OCI-M2 (cell line): ENCODE data around the gene PROC.

Experiments
- DNase-seq: peaks from one replicate; lab custom pipeline; 2025; ENCODE audit not compliant: unreplicated experiment; lab: John Stamatoyannopoulos, UW

PROC gene

DNA sequence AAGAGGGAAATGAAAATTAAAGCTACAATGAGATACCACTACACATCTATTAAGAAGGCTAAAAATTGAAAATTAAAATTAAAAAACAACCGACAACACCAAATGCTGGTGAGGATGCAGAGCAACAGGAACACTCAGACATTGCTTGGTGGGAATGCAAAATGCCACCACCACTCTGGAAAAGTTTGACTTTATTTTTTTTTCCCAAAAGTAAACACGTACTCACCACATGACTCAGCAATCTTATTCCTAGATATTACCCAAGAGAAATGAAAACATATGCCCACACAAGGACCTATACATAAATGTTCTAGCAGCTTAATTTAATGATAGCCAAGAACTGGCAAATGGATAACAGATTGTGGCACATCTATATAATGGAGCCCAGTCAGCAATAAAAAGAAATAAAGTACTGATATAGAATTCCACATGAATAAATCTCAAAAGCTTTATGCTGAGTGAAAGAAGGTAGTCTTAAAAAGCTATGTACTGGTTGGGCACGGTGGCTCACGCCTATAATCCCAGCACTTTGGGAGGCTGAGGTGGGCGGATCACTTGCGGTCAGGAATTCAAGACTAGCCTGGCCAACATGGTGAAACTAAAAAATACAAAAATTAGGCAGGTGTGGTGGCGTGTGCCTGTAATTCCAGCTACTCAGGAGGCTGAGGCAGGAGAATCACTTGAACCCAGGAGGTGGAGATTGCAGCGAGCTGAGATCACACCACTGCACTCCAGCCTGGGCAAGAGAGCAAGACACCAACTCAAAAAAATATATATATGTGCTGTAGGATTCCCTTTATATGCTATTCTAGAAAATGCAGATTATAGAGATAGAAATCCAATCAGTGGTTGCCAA, 4.2 kb upstream of the PROC start:
- no peak for DNase-seq

DNA sequence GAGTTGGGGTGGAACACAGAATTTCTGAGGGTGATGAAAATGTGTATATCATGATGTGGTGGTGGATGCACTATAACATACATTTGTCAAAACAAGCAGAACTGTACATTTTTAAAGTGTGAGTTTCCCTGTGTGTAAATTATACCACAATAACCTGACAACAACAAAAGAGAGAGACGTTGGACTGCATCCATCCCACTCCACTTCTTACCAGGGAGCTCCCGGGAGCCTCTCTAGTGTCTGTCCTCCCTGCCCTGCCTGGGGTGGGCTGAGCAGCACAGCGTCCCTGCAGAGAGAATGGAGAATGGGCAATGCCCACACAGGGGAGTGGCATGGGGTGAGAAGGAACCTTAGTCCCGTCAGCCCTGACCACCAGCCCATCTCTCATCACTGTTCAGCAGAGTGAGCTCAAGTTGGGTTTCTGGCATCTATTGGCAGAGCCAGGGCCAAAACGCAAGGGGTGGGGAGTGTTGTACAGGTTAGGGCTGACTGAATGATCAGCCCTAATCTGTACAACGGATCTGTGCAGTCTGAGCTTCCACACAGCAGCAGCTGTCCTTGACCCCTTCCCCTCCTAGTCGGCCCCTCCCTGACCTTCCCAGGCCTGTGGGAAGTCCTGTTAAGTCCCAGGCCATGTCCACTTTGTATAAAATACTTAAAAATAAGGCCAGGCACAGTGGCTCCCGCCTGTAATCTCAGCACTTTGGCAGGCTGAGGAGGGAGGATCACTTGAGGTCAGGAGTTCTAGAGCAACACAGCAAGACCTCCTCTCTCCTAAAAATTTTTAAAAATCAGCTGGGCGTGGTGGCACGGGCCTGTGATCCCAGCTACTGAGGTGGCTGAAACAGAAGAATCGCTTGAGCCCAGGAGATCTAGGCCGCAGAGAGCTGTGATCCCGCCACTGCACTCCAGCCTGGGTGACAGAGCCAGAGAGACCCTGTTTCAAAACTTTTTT, 3.3 kb upstream of the PROC start:
- no peak for DNase-seq

DNA sequence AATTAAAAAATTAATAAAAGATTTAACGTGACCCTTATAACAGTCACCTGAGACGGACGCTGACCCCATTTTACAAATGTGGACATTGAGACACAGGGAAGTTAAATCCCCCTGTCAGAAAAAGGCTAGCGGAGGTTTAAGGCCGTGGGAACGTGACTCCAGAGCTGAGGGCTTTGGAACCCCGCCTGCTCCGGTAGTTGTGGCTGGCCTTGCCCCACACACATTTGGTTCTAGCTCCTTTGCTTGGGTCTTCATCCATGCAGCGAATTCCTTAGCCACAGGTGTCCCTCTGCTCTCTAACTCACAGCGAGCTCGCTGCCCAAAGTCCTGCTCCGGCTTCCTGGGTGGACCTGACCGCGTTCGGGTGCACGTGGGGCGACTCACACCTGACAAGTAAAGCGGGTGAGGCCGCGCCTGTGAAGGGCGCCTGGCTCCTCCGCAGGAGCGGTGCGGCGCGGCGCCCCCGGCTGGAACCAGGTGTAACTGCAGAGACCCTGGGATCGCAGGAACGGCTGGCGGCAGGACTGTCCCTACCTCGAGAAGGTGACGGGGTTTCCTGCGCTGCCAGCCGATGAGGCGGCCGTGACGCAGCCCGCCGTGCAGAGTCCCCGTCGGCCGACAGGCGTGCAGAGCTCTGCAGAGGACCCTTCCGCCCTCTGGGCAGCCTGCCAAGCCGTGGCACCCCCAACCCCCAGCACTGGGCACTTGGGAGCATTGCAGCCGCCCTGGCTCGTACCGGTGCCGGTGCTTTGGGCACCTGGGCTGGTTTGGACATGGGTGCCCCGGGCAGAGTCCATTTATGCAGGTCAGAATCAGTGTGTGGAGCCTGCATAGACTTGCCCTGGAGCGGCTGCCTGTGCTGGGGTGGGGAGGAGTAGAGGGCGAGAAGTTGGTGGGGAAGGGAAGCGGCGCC, 2.4 kb upstream of the PROC start:
- DNase-seq: no peak

DNA sequence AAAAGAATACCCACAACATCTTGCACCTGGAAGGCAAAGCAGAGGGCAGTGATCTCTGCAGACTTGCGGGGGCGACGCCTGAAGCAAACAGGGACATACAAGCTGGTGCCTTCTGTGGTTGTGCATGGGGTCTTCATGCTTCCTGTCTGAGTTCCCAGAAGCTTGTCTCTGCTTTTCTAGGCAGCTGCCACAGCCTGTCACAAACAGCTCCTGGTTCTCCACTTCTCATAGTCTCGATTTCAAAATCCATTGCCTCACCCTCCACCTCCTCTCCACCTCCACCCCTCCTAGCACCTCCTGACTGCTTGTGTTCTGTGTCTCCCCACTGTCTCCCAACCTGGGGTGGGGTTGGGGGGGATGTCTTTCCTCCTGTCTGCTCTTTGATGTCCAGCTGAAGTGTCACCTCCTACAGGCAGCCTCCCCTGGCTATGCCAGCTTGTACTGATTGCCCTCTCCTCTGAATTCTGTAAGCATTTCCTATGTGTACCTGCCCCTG, 1.7 kb upstream of the PROC start:
- DNase-seq: no peak

DNA sequence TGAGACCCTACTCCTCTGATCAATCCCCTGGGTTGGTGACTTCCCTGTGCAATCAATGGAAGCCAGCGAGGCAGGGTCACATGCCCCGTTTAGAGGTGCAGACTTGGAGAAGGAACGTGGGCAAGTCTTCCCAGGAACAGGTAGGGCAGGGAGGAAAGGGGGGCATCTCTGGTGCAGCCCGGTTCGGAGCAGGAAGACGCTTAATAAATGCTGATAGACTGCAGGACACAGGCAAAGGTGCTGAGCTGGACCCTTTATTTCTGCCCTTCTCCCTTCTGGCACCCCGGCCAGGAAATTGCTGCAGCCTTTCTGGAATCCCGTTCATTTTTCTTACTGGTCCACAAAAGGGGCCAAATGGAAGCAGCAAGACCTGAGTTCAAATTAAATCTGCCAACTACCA, 821 bp upstream of the PROC start:
- DNase-seq: no peak

DNA sequence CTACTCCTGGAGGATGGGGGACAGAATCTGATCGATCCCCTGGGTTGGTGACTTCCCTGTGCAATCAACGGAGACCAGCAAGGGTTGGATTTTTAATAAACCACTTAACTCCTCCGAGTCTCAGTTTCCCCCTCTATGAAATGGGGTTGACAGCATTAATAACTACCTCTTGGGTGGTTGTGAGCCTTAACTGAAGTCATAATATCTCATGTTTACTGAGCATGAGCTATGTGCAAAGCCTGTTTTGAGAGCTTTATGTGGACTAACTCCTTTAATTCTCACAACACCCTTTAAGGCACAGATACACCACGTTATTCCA, 844 bp downstream of the PROC start:
- DNase-seq: no peak

DNA sequence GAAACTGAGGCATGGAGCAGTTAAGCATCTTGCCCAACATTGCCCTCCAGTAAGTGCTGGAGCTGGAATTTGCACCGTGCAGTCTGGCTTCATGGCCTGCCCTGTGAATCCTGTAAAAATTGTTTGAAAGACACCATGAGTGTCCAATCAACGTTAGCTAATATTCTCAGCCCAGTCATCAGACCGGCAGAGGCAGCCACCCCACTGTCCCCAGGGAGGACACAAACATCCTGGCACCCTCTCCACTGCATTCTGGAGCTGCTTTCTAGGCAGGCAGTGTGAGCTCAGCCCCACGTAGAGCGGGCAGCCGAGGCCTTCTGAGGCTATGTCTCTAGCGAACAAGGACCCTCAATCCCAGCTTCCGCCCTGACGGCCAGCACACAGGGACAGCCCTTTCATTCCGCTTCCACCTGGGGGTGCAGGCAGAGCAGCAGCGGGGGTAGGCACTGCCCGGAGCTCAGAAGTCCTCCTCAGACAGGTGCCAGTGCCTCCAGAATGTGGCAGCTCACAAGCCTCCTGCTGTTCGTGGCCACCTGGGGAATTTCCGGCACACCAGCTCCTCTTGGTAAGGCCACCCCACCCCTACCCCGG, 1.3 kb downstream of the PROC start:
- no peak for DNase-seq

DNA sequence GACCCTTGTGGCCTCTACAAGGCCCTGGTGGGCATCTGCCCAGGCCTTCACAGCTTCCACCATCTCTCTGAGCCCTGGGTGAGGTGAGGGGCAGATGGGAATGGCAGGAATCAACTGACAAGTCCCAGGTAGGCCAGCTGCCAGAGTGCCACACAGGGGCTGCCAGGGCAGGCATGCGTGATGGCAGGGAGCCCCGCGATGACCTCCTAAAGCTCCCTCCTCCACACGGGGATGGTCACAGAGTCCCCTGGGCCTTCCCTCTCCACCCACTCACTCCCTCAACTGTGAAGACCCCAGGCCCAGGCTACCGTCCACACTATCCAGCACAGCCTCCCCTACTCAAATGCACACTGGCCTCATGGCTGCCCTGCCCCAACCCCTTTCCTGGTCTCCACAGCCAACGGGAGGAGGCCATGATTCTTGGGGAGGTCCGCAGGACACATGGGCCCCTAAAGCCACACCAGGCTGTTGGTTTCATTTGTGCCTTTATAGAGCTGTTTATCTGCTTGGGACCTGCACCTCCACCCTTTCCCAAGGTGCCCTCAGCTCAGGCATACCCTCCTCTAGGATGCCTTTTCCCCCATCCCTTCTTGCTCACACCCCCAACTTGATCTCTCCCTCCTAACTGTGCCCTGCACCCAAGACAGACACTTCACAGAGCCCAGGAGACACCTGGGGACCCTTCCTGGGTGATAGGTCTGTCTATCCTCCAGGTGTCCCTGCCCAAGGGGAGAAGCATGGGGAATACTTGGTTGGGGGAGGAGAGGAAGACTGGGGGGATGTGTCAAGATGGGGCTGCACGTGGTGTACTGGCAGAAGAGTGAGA, 2.0 kb downstream of the PROC start:
- no peak for DNase-seq

DNA sequence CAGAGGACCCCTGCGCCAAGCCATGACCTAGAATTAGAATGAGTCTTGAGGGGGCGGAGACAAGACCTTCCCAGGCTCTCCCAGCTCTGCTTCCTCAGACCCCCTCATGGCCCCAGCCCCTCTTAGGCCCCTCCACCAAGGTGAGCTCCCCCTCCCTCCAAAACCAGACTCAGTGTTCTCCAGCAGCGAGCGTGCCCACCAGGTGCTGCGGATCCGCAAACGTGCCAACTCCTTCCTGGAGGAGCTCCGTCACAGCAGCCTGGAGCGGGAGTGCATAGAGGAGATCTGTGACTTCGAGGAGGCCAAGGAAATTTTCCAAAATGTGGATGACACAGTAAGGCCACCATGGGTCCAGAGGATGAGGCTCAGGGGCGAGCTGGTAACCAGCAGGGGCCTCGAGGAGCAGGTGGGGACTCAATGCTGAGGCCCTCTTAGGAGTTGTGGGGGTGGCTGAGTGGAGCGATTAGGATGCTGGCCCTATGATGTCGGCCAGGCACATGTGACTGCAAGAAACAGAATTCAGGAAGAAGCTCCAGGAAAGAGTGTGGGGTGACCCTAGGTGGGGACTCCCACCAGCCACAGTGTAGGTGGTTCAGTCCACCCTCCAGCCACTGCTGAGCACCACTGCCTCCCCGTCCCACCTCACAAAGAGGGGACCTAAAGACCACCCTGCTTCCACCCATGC, 3.0 kb downstream of the PROC start:
- no peak for DNase-seq

DNA sequence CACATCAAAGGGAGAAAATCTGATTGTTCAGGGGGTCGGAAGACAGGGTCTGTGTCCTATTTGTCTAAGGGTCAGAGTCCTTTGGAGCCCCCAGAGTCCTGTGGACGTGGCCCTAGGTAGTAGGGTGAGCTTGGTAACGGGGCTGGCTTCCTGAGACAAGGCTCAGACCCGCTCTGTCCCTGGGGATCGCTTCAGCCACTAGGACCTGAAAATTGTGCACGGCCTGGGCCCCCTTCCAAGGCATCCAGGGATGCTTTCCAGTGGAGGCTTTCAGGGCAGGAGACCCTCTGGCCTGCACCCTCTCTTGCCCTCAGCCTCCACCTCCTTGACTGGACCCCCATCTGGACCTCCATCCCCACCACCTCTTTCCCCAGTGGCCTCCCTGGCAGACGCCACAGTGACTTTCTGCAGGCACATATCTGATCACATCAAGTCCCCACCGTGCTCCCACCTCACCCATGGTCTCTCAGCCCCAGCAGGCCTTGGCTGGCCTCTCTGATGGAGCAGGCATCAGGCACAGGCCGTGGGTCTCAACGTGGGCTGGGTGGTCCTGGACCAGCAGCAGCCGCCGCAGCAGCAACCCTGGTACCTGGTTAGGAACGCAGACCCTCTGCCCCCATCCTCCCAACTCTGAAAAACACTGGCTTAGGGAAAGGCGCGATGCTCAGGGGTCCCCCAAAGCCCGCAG, 3.8 kb downstream of the PROC start:
- no peak for DNase-seq

DNA sequence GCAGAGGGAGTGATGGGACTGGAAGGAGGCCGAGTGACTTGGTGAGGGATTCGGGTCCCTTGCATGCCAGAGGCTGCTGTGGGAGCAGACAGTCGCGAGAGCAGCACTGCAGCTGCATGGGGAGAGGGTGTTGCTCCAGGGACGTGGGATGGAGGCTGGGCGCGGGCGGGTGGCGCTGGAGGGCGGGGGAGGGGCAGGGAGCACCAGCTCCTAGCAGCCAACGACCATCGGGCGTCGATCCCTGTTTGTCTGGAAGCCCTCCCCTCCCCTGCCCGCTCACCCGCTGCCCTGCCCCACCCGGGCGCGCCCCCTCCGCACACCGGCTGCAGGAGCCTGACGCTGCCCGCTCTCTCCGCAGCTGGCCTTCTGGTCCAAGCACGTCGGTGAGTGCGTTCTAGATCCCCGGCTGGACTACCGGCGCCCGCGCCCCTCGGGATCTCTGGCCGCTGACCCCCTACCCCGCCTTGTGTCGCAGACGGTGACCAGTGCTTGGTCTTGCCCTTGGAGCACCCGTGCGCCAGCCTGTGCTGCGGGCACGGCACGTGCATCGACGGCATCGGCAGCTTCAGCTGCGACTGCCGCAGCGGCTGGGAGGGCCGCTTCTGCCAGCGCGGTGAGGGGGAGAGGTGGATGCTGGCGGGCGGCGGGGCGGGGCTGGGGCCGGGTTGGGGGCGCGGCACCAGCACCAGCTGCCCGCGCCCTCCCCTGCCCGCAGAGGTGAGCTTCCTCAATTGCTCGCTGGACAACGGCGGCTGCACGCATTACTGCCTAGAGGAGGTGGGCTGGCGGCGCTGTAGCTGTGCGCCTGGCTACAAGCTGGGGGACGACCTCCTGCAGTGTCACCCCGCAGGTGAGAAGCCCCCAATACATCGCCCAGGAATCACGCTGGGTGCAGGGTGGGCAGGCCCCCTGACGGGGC, 4.6 kb downstream of the PROC start:
- no peak for DNase-seq

DNA sequence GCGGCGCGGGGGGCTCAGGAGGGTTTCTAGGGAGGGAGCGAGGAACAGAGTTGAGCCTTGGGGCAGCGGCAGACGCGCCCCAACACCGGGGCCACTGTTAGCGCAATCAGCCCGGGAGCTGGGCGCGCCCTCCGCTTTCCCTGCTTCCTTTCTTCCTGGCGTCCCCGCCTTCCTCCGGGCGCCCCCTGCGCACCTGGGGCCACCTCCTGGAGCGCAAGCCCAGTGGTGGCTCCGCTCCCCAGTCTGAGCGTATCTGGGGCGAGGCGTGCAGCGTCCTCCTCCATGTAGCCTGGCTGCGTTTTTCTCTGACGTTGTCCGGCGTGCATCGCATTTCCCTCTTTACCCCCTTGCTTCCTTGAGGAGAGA, 5.2 kb downstream of the PROC start:
- DNase-seq: no peak

DNA sequence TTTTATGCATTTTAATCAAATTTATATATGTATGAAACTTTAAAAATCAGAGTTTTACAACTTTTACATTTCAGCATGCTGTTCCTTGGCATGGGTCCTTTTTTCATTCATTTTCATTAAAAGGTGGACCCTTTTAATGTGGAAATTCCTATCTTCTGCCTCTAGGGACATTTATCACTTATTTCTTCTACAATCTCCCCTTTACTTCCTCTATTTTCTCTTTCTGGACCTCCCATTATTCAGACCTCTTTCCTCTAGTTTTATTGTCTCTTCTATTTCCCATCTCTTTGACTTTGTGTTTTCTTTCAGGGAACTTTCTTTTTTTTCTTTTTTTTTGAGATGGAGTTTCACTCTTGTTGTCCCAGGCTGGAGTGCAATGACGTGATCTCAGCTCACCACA, 5.7 kb downstream of the PROC start:
- DNase-seq: no peak

DNA sequence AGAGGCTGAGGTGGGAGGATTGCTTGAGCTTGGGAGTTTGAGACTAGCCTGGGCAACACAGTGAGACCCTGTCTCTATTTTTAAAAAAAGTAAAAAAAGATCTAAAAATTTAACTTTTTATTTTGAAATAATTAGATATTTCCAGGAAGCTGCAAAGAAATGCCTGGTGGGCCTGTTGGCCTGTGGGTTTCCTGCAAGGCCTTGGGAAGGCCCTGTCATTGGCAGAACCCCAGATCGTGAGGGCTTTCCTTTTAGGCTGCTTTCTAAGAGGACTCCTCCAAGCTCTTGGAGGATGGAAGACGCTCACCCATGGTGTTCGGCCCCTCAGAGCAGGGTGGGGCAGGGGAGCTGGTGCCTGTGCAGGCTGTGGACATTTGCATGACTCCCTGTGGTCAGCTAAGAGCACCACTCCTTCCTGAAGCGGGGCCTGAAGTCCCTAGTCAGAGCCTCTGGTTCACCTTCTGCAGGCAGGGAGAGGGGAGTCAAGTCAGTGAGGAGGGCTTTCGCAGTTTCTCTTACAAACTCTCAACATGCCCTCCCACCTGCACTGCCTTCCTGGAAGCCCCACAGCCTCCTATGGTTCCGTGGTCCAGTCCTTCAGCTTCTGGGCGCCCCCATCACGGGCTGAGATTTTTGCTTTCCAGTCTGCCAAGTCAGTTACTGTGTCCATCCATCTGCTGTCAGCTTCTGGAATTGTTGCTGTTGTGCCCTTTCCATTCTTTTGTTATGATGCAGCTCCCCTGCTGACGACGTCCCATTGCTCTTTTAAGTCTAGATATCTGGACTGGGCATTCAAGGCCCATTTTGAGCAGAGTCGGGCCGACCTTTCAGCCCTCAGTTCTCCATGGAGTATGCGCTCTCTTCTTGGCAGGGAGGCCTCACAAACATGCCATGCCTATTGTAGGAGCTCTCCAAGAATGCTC, 6.6 kb downstream of the PROC start:
- no peak for DNase-seq

DNA sequence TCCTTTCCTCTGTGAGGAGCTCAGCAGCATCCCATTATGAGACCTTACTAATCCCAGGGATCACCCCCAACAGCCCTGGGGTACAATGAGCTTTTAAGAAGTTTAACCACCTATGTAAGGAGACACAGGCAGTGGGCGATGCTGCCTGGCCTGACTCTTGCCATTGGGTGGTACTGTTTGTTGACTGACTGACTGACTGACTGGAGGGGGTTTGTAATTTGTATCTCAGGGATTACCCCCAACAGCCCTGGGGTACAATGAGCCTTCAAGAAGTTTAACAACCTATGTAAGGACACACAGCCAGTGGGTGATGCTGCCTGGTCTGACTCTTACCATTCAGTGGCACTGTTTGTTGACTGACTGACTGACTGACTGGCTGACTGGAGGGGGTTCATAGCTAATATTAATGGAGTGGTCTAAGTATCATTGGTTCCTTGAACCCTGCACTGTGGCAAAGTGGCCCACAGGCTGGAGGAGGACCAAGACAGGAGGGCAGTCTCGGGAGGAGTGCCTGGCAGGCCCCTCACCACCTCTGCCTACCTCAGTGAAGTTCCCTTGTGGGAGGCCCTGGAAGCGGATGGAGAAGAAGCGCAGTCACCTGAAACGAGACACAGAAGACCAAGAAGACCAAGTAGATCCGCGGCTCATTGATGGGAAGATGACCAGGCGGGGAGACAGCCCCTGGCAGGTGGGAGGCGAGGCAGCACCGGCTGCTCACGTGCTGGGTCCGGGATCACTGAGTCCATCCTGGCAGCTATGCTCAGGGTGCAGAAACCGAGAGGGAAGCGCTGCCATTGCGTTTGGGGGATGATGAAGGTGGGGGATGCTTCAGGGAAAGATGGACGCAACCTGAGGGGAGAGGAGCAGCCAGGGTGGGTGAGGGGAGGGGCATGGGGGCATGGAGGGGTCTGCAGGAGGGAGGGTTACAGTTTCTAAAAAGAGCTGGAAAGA, 7.6 kb downstream of the PROC start:
- DNase-seq: no peak
